GM23248 (cell line): Measurements from ENCODE around the gene ABHD6.

Experiments
- EZH2 ChIP-seq: fragments of 200-600 bp; sonication (generic); IDR thresholded peaks from 2 replicates; pipeline ENCODE4 v1.6.1; 2018; ENCODE audit warnings: antibody characterized with exemption, mild to moderate bottlenecking; ENCODE audit not compliant: insufficient read depth, poor library complexity, severe bottlenecking
- EZH2phosphoT487 ChIP-seq: fragments of 200-600 bp; sonication (generic); IDR thresholded peaks from 2 replicates; pipeline ENCODE4 v1.6.1; 2018; ENCODE audit warnings: antibody characterized with exemption, moderate library complexity, mild to moderate bottlenecking, low read depth; ENCODE audit not compliant: insufficient read depth

- TF ChIP-seq EZH2 (no peak), EZH2phosphoT487 (no peak)
Observed at GRCh38 chr3:58243976-58244585, 6.5 kb downstream of the ABHD6 start.
